ENCODE data around the gene NGDN.

GRCh38 chr14:23523229-23524016, 53.9 kb downstream of the NGDN start:
- TF ChIP-seq CTCF (IDR thresholded peaks at IDR 0.05; ENCODE audit: insufficient read depth, low read length), result no peak
- no peak for TF ChIP-seq SPI1 (IDR thresholded peaks at IDR 0.05; ENCODE audit: borderline replicate concordance, low read depth)
- TF ChIP-seq POLR2AphosphoS5 (IDR thresholded peaks at IDR 0.05; ENCODE audit: low read depth), result no peak
- no peak for TF ChIP-seq REST (IDR thresholded peaks at IDR 0.05; ENCODE audit: insufficient replicate concordance, low read depth)

Data from HL-60 (cell line).